Left ventricle myocardium inferior (tissue), 1 donor: Measurements from ENCODE around the gene RERE. TPM values are rescaled to one million over a fixed set of nuclear protein-coding genes. Genes with fewer than 3 reads are reported as not detected.

Experiments
- DNase-seq: peaks from one replicate; pipeline ENCODE4 v3.0.0-alpha.2; 2020
- H3K27ac ChIP-seq: fragments of 200-600 bp; replicated peaks from 2 replicates; pipeline ENCODE4 v1.8.0; 2021
- H3K27me3 ChIP-seq: fragments of 200-600 bp; 2 replicates; pipeline ENCODE4 v1.8.0; 2021; ENCODE audit warnings: low read depth
- H3K36me3 ChIP-seq: fragments of 200-600 bp; 2 replicates; pipeline ENCODE4 v1.8.0; 2021
- H3K4me1 ChIP-seq: fragments of 200-600 bp; 2 replicates; pipeline ENCODE4 v1.8.0; 2021
- H3K4me3 ChIP-seq: fragments of 200-600 bp; 2 replicates; pipeline ENCODE4 v1.8.0; 2021; ENCODE audit warnings: mild to moderate bottlenecking, moderate library complexity
- H3K9me3 ChIP-seq: fragments of 200-600 bp; replicated peaks from 2 replicates; pipeline ENCODE4 v1.8.0; 2021
- intact Hi-C: fragments of 100-400 bp; cut with micrococcal nuclease; formaldehyde crosslinking; loops from one replicate; pipeline ENCODE4 v1.11.0; 2022
- total RNA-seq: library from RNA; stranded (reverse); fragmentation: NEBNext Ultra II Directional; extraction: Animal tissue kit (Norgen Biotek cat#: 25700); gene quantifications from one replicate; pipeline ENCODE4 v1.2.1, GENCODE V29; 2021
- TF ChIP-seq, protein P1 (sequence below): fragments of 200-600 bp; IDR thresholded peaks from 2 replicates; pipeline ENCODE4 v1.8.0; 2021; ENCODE audit warnings: antibody characterized with exemption, mild to moderate bottlenecking, borderline replicate concordance
- donor health status: DM: no; HTN: yes; CAD: no; lungs with severe emphysema.

Gene RERE
- total RNA-seq, 1 donor from 2014 or later: 141 TPM

DNA sequence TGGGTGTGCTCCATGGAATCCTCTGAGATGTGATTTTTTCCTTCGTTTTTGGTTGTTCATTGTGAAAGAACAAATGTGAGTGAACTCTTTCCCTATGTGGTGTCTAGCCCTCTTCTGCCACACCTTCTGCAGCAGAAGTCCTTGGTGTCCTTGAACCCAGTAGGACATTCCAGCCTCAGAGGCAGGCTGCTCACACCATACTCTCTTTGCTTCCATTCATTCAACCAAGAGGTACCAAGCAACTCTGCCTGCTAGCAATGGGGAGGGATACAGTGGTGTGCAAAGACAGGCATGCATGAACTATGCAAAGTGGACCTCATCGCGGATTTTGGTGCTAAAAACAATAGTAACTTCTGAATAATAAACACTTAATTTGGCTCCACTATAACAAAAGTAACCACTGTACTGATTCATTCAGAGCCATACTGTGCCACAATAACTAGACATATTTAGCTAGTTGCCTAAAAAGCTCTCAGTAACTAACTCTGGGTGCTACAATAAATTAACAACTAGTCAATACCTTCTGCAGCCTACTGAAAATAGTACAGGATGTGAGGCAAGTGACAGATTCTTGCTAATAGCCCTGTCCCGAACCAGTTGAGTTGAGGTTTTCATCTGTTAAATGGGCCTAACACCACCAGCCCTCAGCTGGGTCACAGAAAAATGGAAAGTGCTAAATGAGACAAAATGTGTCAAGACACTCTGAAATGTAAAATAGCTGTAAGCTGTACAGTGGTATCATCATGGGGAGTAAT is 344.1 kb downstream of the RERE start:
- peaks cover 32% of the 10 kb centered on the region for H3K4me1 ChIP-seq
- H3K27me3 ChIP-seq: no peaks in the 10 kb centered on the region
- H3K4me3 ChIP-seq: no peak overlapping the region
- TF ChIP-seq, protein P1, sequence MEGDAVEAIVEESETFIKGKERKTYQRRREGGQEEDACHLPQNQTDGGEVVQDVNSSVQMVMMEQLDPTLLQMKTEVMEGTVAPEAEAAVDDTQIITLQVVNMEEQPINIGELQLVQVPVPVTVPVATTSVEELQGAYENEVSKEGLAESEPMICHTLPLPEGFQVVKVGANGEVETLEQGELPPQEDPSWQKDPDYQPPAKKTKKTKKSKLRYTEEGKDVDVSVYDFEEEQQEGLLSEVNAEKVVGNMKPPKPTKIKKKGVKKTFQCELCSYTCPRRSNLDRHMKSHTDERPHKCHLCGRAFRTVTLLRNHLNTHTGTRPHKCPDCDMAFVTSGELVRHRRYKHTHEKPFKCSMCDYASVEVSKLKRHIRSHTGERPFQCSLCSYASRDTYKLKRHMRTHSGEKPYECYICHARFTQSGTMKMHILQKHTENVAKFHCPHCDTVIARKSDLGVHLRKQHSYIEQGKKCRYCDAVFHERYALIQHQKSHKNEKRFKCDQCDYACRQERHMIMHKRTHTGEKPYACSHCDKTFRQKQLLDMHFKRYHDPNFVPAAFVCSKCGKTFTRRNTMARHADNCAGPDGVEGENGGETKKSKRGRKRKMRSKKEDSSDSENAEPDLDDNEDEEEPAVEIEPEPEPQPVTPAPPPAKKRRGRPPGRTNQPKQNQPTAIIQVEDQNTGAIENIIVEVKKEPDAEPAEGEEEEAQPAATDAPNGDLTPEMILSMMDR: no peak
- H3K9me3 ChIP-seq: no peaks in the 10 kb centered on the region
- intact Hi-C loops: no loop called here
- DNase-seq: no peak
- H3K36me3 ChIP-seq: no peaks in the 10 kb centered on the region
- no peak overlapping the region for H3K27ac ChIP-seq

DNA sequence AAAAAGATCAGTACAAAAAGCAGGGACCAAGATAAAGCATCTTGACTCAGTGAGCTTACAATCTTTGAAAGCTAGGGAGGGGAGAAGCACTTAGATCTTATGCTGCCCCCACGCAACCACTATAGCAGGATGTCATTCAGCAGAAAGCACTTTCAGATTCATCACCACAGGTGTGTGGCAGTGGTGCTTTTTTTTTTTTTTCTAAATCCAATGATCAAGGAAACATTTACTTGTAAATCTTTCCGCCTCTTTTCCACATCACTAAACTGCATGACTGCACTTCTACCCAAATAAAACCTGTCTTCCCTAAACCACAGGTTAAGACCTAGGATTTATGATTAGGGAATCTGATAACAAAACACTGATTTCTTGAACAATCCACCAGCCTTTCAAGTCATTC is 344.8 kb downstream of the RERE start:
- no peak for DNase-seq
- no peaks in the 10 kb centered on the region for H3K36me3 ChIP-seq
- no peak overlapping the region for H3K27ac ChIP-seq
- intact Hi-C loops: no loop called here
- H3K27me3 ChIP-seq: no peaks in the 10 kb centered on the region
- H3K9me3 ChIP-seq: no peaks in the 10 kb centered on the region
- TF ChIP-seq, protein P1: no peak
- H3K4me1 ChIP-seq: peaks cover 26% of the 10 kb centered on the region
- H3K4me3 ChIP-seq: no peak overlapping the region

DNA sequence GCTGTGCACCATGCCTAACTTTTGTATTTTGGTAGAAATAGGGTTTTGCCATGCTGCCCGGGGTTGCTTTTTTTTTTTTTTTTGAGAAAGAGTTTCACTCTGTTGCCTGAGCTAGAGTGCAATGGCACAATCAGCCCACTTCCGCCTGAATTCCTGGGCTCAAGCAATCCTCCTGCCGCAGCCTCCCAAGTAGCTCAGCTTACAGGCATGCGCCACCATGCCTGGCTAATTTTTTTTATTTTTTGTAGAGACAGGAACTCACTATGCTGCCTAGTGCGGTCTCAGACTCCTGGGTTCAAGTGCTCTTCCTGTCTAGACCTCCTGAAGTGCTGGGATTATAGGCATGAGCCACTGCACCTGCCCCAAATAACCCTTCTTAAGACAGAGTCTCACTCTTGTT is 346.0 kb downstream of the RERE start:
- Histone ChIP-seq H3K4me1 (peaks cover 13% of the 10 kb centered on the region), H3K36me3 (no peaks in the 10 kb centered on the region), H3K4me3 (no peak overlapping the region), H3K27me3 (no peaks in the 10 kb centered on the region), H3K27ac (no peak overlapping the region), H3K9me3 (no peaks in the 10 kb centered on the region)
- DNase-seq: no peak
- intact Hi-C loops: no loop called here
- TF ChIP-seq, protein P1: no peak

DNA sequence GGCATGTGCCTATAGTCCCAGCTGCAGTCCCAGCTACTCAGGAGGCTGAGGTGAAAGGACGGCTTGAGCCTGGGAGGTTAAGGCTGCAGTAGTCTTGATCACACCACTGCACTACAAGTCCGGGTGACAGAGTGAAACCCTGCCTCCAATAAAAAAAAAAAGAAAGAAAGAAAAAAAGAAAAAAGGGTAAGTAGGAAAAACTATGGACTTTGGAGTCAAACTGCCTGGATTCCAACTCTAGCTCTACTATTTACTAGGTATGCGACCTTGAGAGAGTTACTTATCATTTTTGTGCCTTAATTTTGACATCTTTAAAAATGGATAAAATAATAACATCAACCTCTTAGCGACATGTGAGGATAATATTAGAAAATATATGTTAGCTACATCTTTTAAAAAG is 348.7 kb downstream of the RERE start:
- no peak for DNase-seq
- intact Hi-C loops: no loop called here
- TF ChIP-seq, protein P1: no peak

DNA sequence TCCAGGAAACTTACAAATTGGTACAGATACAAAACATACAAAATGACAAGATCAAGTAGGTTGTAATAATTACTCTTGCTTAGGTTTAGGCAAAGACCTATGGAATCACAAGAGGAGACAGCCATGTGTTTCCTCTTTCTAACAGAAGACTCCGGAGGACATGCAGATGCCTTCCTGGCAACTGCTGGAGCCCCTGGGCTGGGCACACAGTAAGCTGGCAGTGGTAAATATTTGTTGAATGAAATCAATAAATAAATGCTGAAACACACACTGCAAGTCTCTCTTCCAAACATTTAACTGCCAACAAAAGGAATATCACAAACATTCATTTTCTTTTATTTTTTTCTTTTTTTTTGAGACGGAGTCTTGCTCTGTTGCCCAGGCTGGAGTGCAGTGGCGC is 350.1 kb downstream of the RERE start:
- no peaks in the 10 kb centered on the region for H3K9me3 ChIP-seq
- intact Hi-C loops: no loop called here
- H3K4me3 ChIP-seq: no peak overlapping the region
- DNase-seq: no peak
- TF ChIP-seq, protein P1: no peak
- peaks cover 3% of the 10 kb centered on the region for H3K36me3 ChIP-seq
- no peak overlapping the region for H3K27ac ChIP-seq
- H3K4me1 ChIP-seq: peaks cover 40% of the 10 kb centered on the region
- no peaks in the 10 kb centered on the region for H3K27me3 ChIP-seq

More for the DNA sequence above, 348.7 kb downstream of the RERE start:
- Histone ChIP-seq H3K27ac (no peak overlapping the region), H3K4me1 (peaks cover 35% of the 10 kb centered on the region), H3K27me3 (no peaks in the 10 kb centered on the region), H3K4me3 (no peak overlapping the region), H3K36me3 (peaks cover 3% of the 10 kb centered on the region), H3K9me3 (no peaks in the 10 kb centered on the region)
